WI38 (cell line): Measurements from ENCODE around the gene ARFRP1.

Experiments
- H3K4me3 ChIP-seq: 2 replicates; pipeline ENCODE4 v1.5.1; 2011; ENCODE audit warnings: low read depth, mild to moderate bottlenecking, control low read depth, low read length
- CTCF ChIP-seq: IDR thresholded peaks from 2 replicates; pipeline ENCODE4 v1.5.1; 2012; ENCODE audit warnings: low read depth, mild to moderate bottlenecking, control low read depth, low read length

ARFRP1 gene

GRCh38 chr20:63689046-63690002 is 18.5 kb downstream of the ARFRP1 start:
- no peak overlapping the region for H3K4me3 ChIP-seq
- no peak for TF ChIP-seq CTCF

- TF ChIP-seq CTCF: no peak
- H3K4me3 ChIP-seq: no peak overlapping the region
Observed at GRCh38 chr20:63688228-63689045, 19.3 kb downstream of the ARFRP1 start.

GRCh38 chr20:63687419-63688178 is 20.2 kb downstream of the ARFRP1 start:
- TF ChIP-seq CTCF: no peak
- H3K4me3 ChIP-seq: no peak overlapping the region

- no peak overlapping the region for H3K4me3 ChIP-seq
- TF ChIP-seq CTCF: no peak
Observed at GRCh38 chr20:63686492-63687321, 21.1 kb downstream of the ARFRP1 start.

GRCh38 chr20:63686094-63686491 is 21.7 kb downstream of the ARFRP1 start:
- no peak overlapping the region for H3K4me3 ChIP-seq
- no peak for TF ChIP-seq CTCF

GRCh38 chr20:63685269-63686026 is 22.3 kb downstream of the ARFRP1 start:
- H3K4me3 ChIP-seq: no peak overlapping the region

More at GRCh38 chr20:63685269-63686026, 22.3 kb downstream of the ARFRP1 start:
- TF ChIP-seq CTCF: no peak
